Measurements from ENCODE around the gene APEH. TPM values are rescaled to one million over a fixed set of nuclear protein-coding genes. Genes with fewer than 3 reads are reported as not detected.

APEH gene
- total RNA-seq (2014; rRNA removed; shearing (Covaris generic)) = 60.4 and 88.6 TPM in 2 replicates

DNA sequence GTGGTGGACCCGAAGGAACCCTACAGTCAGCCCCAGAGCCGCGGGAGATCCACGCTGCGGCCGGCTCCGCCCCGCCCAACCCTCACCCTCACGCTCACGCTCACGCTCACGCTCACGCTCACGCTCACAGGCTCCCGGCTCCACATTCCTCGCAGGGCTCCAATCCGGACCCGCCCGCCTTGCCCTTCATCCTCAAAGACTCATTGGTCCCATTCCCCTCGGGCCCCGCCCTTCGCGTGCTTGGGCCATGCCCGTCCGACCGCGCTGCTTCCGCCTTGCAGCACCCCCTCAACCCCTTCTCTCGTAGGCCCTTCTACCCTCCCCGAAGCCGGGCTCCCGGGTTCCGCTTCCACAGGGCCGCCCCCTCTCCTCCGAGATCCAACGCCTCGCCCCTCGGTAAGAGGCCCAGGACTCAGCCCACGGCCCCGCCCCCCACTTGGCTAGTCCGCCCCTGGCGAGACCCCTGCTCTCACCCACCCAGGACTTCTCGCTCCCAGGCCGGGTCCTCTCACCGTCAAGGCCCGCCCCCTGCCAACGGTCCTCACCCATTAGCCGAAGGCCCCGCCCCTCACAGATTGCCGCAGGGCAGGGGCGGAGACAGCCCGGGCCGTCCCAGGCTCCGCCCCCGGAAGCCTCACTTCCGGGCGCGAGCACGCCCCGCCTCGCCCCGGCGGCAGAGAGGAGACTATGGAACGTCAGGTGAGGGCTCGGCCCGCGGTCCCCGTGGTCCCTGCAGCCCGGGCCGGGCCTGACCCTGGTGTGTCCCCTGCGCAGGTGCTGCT is at the start of gene APEH:
Gene APEH (plus strand): TSS at position 637 of the 782 bp plus-strand sequence. CDS start 51 bp downstream, at position 688.
- peak; percentile 97 for DNase-seq (ENCODE audit: low read depth)

GRCh38 chr3:49625071-49625470 is 49.1 kb upstream of the APEH start:
- no peak for DNase-seq (ENCODE audit: low read depth)

DNA sequence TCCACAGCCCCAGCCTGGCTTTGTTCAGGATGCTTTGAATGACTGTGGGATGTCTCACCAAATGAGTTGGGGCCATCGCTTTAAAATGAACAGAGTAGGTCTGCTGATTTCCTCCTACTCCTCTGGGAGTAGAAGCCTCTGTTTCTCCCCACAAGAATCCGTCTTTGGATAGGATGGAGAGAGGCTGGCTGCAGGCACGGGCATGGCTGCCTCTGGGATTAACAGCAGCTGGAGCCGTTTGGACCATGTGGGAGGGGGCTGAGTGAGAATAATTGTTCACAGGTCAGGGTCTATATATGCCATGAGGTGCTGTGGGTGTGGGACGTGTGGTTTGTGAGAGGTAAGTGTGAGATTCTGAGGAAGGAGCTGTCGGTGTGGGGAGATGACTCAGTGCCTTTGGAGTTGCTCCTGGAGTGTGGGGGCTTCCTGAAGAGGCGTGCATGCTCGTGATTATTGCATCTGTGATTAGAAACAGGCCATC is 48.0 kb upstream of the APEH start:
- DNase-seq (ENCODE audit: low read depth) = no peak

GRCh38 chr3:49626796-49627195 is 47.4 kb upstream of the APEH start:
- DNase-seq (ENCODE audit: low read depth) = no peak

DNA sequence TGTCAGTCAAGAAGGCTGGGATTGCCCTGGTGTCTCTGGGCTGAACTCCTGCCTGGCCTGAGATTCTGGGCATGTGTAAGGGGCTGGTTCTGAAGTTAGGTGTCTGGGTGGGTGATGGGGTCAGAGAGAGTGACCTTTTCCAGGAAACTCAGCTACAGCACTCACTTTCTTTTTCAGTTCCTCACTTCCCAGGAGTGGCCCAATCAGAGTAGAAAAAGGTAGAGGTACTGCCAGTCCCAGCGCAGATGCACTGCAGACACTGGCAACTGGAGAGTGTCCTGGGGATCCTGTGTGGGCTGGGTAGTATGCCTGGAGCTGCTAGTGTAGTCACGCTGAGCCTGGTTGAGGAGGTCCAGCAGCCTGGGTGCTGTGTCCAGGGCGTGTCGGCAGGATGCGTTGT is 46.5 kb upstream of the APEH start:
- no peak for DNase-seq (ENCODE audit: low read depth)

GRCh38 chr3:49628249-49628648 is 45.9 kb upstream of the APEH start:
- DNase-seq (ENCODE audit: low read depth) = no peak

- no peak for DNase-seq (ENCODE audit: low read depth)
Measured at GRCh38 chr3:49629451-49629850, 44.7 kb upstream of the APEH start.

DNA sequence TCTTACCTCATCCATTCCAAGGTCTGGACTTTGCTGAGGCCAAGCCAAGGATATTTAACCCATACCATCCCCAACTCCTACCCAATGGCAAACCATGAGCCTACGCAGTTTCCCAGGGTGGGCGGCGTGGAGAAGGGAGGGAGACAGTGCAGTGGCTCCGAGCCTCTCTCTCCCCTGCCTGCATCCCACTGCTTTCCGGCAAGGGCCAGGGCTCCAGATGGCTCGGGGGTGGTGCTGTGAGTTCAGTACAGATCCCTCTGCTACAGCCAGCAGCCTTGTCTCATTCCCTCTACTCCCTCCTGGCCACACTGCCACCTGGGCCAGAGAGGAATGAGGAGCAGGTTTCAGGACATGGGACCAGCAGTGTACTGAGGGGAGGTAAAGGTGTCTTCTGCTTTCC is 44.3 kb upstream of the APEH start:
- DNase-seq (ENCODE audit: low read depth) = no peak

- DNase-seq (ENCODE audit: low read depth) = peak; percentile 56
Measured at GRCh38 chr3:49630784-49631183, 43.4 kb upstream of the APEH start.

DNA sequence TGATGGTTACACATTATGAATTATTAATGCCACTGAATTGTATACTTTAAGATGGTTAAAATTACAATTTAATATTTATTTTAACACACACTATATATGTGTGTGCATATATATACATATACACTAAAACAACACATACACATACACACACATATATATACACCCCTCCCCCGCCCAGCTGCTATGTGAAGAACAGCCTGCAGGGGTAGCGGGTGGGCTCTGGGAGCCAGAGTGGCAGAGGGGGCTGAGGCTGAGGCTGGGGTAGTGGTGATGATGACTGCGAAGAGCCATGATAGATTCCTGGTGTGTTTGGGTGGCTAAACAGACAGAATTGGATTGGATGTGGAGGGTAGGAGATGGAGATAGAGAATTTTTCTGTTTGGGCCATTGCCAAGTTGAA is 39.4 kb upstream of the APEH start:
- no peak for DNase-seq (ENCODE audit: low read depth)

DNA sequence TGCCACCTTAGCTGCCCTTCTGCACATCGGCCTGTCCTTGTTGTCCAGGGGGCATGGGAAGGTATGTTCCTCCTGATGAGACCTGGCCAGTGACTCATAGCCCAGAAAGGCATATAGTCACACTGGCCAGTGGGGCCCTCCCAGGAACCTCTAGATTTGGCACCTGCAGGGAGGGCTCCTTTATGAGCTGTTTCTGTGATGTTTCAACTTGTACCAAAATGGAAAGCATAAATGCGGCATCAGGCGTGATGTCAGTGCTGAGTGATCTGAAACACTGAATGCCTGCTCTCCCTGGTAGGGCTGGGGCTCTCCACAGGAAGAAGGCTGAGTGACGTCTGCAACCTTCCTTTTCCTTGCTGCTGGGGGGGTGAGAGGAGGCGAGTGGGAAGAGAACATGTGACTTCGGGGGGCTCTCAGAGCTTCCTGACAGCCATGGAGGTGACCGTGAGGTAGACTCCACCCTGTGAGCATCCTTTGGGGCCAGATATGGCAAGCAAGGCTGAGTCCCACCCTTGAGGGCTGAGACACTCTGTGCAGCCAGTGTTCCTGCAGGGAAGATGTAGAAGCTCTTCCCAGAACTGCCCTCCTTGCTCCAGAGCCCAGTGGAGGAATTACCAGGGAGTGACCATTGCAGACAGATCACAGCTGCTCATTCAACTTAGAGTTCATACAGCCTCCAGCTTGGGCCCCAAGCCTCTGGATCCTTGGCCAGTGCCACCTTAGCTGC is 37.1 kb upstream of the APEH start:
- DNase-seq (ENCODE audit: low read depth) = peak; percentile 35

- peak; percentile 78 for DNase-seq (ENCODE audit: low read depth)
Measured at GRCh38 chr3:49638445-49638844, 35.7 kb upstream of the APEH start.

DNA sequence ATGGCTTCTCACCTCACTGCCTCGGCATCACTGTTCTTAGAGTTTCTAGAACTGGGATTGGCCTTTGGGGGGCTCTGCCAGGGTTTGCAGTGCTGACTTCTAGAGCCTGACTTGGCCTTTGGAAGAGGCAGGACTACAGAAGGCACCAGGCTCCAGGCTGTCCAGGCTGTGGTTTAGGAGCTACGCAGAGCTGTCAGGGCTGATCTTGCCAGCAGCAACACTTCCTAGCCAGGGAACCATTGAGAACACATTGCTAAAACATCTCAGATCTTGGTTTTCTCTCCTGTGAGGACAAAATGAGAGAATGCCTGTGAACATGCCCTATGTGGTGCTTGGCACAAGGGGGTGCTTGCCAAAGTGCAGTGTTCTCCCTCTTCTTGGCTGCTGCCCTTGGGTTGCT is 34.6 kb upstream of the APEH start:
- DNase-seq (ENCODE audit: low read depth) = no peak

- no peak for DNase-seq (ENCODE audit: low read depth)
Measured at GRCh38 chr3:49641292-49641691, 32.9 kb upstream of the APEH start.

GRCh38 chr3:49641921-49642707 is 32.0 kb upstream of the APEH start:
- no peak for DNase-seq (ENCODE audit: low read depth)

DNA sequence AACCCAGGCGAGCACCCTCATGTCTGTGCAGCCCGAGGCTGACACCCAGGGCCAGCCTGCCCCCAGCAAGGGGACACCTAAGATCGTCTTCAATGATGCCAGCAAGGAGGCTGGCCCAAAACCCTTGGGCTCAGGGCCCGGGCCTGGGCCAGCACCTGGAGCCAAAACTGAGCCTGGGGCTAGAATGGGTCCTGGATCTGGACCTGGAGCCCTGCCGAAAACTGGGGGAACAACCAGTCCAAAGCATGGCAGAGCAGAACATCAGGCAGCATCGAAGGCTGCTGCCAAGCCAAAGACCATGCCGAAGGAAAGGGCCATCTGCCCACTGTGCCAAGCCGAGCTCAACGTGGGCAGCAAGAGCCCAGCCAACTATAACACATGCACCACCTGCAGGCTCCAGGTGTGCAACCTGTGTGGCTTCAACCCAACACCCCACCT is 31.4 kb upstream of the APEH start:
- DNase-seq (ENCODE audit: low read depth) = no peak

DNA sequence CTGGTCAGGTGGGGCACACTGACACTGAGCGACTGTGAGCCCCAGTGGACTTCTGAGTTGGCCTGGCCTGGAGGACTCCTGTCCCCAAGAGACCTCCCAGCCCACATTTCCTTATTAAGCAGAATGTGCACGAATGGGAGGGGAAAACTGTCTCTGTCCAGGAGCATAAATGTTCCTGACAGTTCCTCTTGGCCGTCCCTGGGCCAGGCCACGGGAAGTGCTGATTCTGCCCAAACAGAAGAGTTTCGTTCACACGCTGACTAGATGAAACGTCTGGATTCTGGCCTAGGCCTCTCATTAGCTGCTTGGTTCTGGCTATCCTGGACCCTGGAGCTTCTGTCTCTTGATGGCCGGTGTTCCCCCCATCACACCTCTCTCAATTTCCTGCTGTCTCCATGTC is 29.5 kb upstream of the APEH start:
- no peak for DNase-seq (ENCODE audit: low read depth)

GRCh38 chr3:49646236-49646635 is 27.9 kb upstream of the APEH start:
- DNase-seq (ENCODE audit: low read depth) = no peak

- no peak for DNase-seq (ENCODE audit: low read depth)
Measured at GRCh38 chr3:49647741-49648140, 26.4 kb upstream of the APEH start.

DNA sequence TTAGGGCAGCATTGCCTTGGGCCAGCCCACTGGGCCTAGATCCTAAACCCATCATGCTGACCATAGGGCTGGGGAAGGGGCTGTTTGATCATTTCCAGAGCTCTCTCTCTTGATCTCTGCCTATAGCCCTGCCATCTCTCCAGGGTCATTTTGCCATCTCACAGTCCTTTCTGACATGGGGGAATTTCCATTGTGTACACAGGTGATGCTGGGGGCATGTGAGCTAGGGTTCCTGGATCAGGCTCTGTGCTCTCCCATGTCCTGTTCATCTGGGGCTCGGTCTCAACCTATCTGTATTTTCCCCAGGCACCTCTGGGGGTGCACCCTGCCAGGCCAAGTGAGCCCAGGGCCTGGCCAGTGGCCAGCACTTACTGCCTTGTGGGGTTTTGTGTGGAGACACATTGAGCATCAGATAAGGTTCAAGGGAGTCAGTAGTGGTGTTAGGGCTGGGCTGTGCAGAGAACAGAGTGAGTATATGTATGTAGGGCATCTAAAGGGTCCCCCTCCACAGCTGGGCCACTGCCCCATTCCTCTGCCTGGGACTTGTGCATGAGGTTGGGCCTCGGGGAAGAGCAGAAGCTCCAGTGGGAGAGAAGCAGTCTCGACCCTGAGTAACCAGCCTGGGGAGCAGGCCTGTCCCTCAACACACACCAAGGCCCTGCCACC is 25.7 kb upstream of the APEH start:
- DNase-seq (ENCODE audit: low read depth) = no peak

DNA sequence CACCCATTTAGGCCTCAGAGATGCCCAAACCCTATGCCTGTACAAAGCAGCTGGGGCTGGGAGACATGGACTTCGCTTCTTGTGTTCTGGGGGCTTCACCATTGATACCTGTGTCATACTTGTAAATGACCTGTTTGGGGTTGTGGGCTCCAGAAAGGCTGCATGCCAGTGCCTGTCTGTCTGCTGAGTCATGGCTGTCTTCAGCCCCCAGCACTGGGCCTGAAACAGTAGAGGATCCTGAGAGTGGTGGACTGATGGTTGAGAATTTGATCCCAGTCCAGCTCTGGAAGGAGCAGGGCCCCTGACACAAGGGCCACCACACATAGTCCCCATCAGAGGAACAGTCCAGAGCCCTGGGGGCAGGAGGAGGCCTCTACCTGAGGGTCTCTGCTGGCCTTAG is 24.6 kb upstream of the APEH start:
- DNase-seq (ENCODE audit: low read depth) = no peak

DNA sequence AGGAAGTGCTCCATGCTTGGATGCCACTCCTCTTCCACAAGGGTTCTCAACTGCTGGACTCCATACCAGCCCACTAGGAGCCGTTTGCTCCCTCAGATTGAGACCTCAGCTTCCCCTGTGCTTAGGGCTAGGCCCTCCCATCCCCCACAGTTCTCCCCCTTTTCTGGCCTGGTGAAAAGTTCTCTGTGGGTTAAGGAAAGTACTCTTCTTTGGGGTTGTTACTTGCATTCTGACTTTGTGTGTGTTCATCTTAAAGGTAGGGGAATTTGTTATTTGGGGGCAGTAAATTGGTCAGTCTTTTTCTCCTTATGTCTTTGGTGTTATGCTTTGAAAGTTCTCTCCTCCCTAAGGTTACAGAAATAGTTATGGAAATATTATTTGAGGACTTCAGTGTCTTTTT is 24.0 kb upstream of the APEH start:
- no peak for DNase-seq (ENCODE audit: low read depth)

All from M059J (cell line).